Activated CD4-positive, alpha-beta T cell treated with anti-CD3 and anti-CD28 coated beads for 4 hours (primary cell): ENCODE data around the gene SEZ6L.

Experiments used
- DNase-seq, 2 donors: peaks; one replicate each; pipeline ENCODE4 v3.0.0-alpha.2; 2020

SEZ6L gene

DNA sequence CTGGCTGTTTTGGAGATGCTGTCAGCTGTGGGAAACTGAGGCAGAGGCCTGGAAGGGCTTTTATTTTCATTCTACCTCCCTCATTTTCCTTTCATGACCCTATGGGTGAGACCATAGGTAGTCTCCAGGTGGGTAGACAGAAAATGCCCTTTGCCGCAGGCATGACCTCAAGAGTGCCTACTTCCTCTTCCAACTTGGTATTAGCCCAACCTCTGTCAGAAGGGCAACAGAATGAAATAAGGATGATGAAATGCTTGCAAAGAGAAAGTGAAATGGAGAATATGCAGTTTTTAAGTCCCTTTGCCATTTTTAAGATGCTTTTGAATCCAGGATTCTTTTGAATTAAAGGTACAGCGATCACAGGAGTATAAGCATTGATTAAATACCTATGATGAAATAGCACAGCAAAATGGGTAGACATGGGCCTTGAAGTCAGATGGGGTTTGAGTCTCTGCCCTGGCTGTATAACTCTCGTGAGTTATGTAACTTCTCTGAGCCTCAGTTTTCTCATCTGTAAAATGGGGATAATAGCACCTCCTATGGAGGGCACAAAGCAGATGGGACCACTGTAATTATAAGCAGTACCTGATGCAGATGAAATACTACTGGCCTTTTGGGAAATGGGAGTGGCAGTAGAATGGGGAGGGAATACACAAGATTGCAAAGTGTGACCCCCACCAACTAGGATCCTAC, 263.5 kb downstream of the SEZ6L start:
- DNase-seq: no peak
